ENCODE data around the gene HPSE2.
"Not testable (repeated sequence)": the region's sequence is repeated elsewhere in the genome, so short reads cannot be mapped to it uniquely, and the experiment has no call there.

Gene HPSE2

DNA sequence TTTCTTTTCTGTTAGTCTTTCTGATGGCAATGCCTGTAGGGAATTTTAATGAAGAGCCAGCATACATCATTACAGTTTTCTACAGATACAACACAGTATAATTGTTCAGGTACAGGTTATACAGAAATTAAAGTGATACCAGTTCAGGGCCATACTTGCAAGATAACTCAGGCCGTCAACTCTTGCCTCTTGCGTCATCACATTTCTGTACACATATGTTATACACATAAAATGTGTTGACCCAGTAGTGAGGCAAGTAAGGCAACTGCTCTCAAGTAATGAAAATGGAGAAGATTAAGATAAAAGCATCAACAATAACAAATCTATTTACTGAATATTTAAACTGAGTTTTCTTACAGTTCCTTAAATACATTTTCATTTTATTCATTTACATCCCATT lies 317.8 kb downstream of the HPSE2 start:
- DNase-seq, result no peak

DNA sequence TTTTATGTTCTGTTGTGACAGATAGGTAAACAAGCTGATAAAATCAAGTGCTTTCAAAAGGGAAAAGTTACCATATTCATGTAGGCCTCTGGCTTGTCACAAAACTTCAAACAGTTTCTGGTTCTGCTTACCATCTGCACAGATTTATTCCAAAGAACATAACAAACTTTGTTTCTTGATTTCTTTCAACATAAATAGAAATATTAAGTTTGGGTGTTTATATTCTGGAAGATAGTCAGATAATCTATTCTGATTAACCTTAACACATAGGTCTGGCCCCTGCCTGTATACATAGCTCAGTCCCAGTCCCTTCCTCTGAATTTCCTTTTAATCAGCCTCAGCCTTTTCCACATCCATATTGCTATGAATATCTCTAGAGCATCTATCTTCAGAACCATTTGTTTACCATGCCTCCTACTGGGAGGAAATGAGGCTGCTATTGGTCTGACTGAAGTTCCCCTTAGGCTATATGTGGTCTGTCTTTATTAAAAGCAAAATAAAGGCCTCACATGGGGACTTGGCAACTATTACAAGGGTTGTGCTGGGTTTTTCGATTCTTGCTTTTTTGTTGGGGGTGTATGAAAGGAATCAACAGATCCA lies 319.0 kb downstream of the HPSE2 start:
- DNase-seq, result no peak

DNA sequence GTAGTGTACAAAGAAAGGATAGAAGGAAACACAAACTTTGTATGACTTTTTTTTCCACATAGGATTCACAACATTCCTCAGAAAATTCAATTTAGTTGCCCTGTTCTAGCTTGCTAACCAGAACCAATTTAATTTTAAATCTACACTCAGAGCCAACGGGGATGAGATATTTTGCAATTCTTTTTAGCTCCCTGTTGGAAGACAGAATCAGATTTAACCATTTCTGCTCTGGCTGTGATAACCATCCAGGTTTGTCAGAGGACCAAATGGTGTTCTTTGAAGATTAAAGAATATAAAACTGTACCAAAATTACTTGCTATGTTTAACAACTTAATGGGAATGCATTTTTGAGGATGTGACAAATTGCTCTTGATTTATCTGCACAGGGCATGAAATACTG lies 319.7 kb downstream of the HPSE2 start:
- DNase-seq, result no peak

GRCh38 chr10:98910546-98910945 lies 325.1 kb downstream of the HPSE2 start:
- no peak for DNase-seq

DNA sequence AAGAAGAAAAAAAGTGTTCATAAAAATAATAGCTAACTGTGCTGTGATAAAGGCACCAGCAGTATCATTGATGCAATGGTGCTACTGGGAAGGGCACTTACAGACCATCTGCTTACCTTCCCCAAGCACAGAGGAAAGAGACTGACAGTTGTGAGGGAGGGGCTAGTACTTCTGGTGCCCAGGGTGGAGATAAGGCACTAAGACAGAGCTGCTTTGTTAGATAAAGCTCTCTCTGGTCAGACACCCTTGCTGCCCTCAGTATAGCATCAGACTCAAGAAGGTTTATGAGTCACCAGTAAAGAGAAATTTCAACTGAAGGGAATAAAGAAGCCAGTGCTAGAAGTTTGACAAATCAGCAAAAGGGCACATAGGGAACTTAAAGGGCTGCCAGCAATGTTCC lies 325.6 kb downstream of the HPSE2 start:
- DNase-seq, result no peak

- DNase-seq, result no peak
Observed at GRCh38 chr10:98908868-98909267, 326.8 kb downstream of the HPSE2 start.

DNA sequence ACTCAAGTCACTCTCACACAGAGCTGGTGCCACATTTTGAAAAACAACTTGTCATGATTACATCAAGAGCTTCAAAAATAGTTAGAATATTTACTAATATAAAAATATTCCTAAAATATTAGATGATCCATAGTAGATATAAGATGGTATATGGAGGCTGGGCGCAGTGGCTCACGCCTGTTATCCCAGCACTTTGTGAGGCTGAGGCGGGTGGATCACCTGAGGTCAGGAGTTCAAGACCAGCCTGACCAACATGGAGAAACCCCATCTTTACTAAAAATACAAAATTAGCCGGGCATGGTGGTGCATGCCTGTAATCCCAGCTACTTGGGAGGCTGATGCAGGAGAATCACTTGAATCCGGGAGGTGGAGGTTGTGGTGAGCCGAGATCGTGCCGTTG lies 327.4 kb downstream of the HPSE2 start:
- not testable (repeated sequence) for DNase-seq

GRCh38 chr10:98901441-98902110 lies 334.1 kb downstream of the HPSE2 start:
- DNase-seq, result no peak

DNA sequence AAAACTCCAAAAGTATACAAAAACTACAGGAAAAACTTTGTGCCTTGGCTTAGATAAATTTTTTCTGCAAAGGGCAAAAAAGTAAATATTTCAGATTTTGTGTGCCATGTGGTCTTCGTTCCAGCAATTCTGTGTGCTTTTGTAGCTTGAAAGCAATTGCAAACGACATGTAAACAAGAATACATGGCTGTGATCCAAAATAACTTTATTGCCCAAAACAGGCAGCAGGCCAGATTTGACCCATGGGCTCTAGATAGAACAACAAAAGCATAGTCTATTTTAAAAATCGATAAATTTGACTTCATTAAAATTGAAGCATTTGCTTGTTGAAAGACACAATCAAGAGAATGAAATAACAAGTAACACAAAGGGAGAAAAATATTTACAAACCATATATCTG lies 336.6 kb downstream of the HPSE2 start:
- no peak for DNase-seq

DNA sequence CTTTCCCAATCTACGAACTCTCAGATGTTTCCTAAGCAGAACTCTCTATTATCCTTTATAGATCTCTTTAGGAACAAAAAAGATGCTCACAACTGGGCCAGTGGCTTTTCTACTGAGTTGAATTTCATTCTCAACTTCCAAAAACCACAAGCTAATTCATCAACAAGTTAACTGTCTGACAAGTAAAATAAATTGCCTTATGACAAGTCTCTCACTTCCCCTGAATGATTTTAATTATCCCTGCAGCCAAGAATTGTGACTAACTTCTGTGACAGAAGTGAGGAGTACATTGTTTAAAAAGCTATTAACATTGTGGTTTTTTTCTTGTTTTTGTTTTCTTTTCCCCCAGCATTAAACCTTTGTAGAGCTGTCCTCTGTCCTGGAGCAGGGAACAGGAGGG lies 343.1 kb downstream of the HPSE2 start:
- no peak for DNase-seq

DNA sequence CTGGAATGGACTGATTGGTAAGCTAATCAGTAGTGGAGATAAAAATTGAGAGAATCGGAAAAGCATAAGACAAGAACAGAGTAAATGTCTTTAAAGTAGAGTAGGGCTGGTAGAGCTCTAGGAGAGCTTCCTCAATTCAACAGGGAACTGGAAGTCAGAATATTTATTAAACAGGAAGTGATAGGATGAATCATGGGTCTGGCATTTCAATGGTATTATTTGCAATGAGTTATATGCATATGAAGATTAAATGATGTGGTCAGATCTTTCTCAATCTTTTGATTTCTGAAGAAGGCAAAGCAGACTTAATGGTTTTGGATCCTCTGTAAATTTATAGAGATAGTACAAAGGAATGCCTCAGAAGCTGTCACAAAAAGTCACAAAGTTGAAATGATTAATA lies 349.0 kb downstream of the HPSE2 start:
- no peak for DNase-seq

GRCh38 chr10:98885378-98885777 lies 350.3 kb downstream of the HPSE2 start:
- no peak for DNase-seq

DNA sequence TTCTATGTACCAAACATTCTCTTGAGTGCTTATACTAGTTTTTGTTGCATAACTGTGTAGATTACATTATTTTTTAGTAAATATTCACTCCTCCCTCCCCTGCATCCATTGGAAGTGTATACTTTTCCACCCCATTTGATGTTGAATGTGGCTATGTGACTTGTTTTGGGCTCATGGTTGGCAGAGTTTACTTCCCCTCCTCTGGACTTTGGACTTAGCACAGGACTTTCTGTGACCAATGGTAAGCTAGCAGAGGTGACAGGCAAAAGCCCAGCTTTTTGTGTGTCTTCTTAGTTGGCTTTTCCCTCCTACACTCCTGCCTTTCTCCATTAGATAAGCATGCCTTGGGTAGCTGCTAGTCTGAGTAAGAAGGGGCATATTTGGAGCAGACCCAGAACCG lies 353.9 kb downstream of the HPSE2 start:
- no peak for DNase-seq

DNA sequence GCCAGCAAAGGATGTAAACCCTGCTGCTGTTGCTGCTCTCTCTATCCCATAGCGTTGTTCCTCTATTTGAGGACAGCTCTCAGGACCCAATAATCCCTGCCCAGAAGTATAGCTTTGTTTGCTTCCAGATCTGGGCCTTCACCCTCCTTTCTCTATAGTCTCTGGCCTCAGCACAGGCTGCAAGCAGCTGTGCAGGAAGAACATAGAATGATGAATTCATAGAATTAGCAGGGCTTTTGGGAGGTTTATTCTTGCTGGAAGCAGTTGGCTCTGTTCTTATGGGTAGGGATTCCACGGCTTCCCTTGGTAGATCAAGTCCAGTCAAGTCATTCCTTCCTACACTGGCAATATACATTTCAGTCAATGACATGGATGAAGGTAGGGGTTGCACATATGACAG lies 354.7 kb downstream of the HPSE2 start:
- no peak for DNase-seq

- DNase-seq, result no peak
Observed at GRCh38 chr10:98878921-98879320, 356.7 kb downstream of the HPSE2 start.

DNA sequence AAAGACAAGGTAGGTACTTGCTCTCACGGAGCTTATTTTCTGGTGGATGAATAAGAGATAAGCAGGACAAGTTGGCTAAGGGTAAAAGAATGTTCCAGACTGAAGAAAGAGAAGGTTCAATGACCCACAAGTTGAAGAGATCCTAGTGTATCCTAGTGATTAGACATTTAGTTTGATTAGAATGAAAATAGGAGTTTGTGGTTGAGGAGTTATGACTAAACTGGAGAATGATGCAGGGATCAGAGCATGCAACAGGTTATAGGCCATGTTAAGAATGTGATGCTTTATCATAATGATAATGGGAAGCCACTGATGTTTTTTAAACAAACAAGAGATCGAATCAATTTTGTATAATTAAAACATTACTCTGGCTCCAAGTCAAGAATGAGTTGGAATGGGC lies 357.2 kb downstream of the HPSE2 start:
- no peak for DNase-seq

DNA sequence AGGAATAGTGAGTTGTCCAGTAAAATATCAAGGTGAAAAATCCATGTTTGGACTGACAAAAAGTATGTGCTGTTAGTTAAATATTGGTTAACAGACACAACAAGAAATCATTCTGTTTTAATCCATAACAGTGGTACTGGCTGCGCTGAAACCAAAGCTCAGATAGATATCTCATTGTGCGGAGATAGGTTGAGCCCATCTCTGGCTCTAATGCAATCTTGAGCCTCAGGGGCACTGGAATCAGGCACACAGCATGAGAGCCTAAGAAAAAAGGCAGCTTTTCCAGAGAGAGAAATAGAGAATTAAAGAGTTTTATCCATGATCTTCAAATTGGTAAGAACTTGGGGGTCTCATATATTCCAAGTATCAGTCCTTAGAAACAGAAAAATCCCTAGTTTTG lies 373.7 kb downstream of the HPSE2 start:
- DNase-seq, result no peak

GRCh38 chr10:98858525-98858924 lies 377.1 kb downstream of the HPSE2 start:
- no peak for DNase-seq

DNA sequence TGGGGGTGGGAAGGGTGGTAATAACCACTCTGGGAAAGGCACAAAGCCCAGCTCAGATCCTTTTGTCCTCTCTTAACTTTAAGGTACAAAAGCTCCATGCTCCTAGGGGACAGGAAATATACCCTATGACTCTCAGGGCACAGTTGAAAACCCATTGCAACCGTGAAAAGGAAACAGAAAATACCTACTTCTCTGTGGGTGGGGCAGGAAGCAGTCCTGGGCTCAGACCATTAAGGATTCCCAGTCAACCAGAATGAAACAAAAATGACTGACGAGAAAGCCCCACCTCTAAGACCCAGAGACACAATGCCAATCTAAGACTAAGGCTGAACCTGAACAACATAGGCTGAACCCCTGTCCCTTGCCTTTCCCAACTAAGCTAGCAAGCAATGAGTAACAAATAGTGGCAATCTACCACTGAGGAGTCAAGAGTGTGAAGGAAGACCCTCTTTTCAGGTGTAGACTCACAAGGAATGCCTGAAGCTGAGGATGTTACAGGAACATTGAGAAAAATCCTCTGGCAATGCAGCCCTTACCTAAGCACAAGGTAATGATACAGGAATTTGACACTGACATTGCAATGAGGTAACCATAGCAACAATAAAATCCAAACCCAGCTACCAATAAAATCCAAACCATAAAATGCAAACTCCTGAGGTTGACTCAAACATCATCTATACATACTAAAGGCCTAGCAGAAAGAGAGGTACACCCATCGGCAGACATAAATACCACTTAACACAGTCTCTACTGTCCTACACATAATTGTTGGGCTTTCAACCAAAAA lies 380.1 kb downstream of the HPSE2 start:
- no peak for DNase-seq

DNA sequence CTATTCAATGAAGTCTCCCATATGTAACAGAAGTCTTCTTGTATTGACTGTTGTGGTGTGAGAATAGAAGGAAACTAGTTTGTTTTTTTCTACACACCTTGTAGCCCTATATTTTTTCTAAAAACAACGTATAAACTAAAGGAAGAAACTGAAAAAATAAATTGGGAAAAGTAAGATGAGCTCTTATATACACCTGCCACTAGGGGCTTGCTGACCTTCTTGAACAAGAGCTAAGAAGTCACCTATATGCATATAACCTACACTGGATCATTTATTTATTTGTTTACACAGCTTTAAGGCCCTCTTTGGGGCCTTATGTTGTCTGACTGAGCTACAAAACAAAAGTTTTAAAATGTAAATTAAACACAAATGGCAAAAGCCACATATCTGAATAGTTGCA lies 383.0 kb downstream of the HPSE2 start:
- no peak for DNase-seq

DNA sequence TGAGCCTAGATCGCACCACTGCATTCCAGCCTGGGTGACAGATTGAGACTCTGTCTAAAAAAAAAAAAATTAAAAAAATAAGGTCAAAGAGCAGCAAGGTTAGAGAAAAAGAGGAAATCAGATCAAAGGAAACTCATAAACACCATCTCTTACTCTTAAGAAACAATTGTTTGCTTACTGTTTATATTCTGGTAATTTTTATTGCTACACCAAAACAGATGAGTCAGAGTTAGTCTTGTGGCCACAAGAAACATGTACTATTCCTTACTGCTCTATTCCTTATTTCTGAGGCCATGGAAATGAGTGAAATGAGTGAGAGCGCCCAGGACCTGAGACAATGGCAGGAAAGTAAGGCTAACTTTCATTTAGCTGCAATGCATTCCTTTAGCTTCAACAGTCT lies 387.3 kb downstream of the HPSE2 start:
- no peak for DNase-seq

- DNase-seq, result no peak
Observed at GRCh38 chr10:98846787-98847186, 388.9 kb downstream of the HPSE2 start.

- no peak for DNase-seq
Observed at GRCh38 chr10:98833542-98833941, 402.1 kb downstream of the HPSE2 start.

- DNase-seq, result no peak
Observed at GRCh38 chr10:98832738-98833137, 402.9 kb downstream of the HPSE2 start.
